T-cell (primary cell): Measurements from ENCODE around the gene PRPF38A. TPM values are rescaled to one million over a fixed set of nuclear protein-coding genes. Genes with fewer than 3 reads are reported as not detected.

ENCODE experiments used
- ATAC-seq, 4 experiments: fragments of 200-7000 bp in 3 of 4; fragments of 150-1000 bp in 1 of 4; cut with Tn5 transposase; replicated peaks in 1 of 4; 1 replicate in 3 of 4; 2 replicates in 1 of 4; pipeline ENCODE4 v1.10.0; 2021; ENCODE audit warnings: moderate library complexity in 3 of 4, mild to moderate bottlenecking in 2 of 4, moderate number of reproducible peaks in 1 of 4
- CTCF ChIA-PET, 2 donors: fragments of 300-600 bp; sonication (Branson Sonifier 250); formaldehyde crosslinking; loops; one replicate each; lab custom pipeline; 2022; ENCODE audit warnings: antibody characterized with exemption in 2 of 2; lab: Charles Lee
- POLR2A ChIA-PET, 2 donors: fragments of 300-600 bp; sonication (Branson Sonifier 250); formaldehyde crosslinking; loops; one replicate each; lab custom pipeline; 2022; ENCODE audit warnings: antibody characterized with exemption in 2 of 2; lab: Charles Lee
- DNase-seq, 35 experiments: peaks; one replicate each; pipeline versions ENCODE4 v3.0.0 to v3.0.0-alpha.2; 2013 to 2023
- H3K27ac ChIP-seq: one replicate; pipeline ENCODE4 v1.5.1; 2013; ENCODE audit warnings: low read length
- H3K27me3 ChIP-seq, 2 experiments: replicated peaks in 1 of 2; 1 replicate in 1 of 2; 2 replicates in 1 of 2; pipeline versions ENCODE4 v1.6.1 to v1.7.0; 2013; ENCODE audit warnings: low read length in 1 of 2, mixed read lengths in 1 of 2; ENCODE audit not compliant: control insufficient read depth in 2 of 2, insufficient read depth in 2 of 2; ENCODE audit errors: extremely low read depth in 1 of 2
- H3K36me3 ChIP-seq, 2 donors: 1 replicate in 1 of 2; 2 replicates in 1 of 2; pipeline versions ENCODE4 v1.6.1 to v1.7.0; 2013; ENCODE audit warnings: low read length in 1 of 2; ENCODE audit not compliant: control insufficient read depth in 2 of 2, insufficient read depth in 1 of 2; ENCODE audit errors: extremely low read depth in 1 of 2
- H3K4me1 ChIP-seq, 2 experiments: 1 replicate in 1 of 2; 2 replicates in 1 of 2; pipeline versions ENCODE4 v1.6.1 to v1.7.0; 2013; ENCODE audit warnings: low read length in 2 of 2, mixed read lengths in 1 of 2; ENCODE audit not compliant: insufficient read depth in 2 of 2, control insufficient read depth in 1 of 2; ENCODE audit errors: extremely low read depth in 1 of 2
- H3K4me3 ChIP-seq, 2 donors: 1 replicate in 1 of 2; 2 replicates in 1 of 2; pipeline versions ENCODE4 v1.5.1 to v1.7.0; 2013; ENCODE audit warnings: mild to moderate bottlenecking in 2 of 2, low read length in 1 of 2, moderate library complexity in 1 of 2; ENCODE audit not compliant: control insufficient read depth in 1 of 2; ENCODE audit errors: extremely low read depth in 1 of 2
- H3K9me3 ChIP-seq: 2 replicates; pipeline ENCODE4 v1.7.0; 2013
- H3K27ac Mint-ChIP-seq, 2 donors: one replicate each; pipeline ENCODE4 v1.8.0; 2020 to 2021; ENCODE audit warnings: mild to moderate bottlenecking in 2 of 2, mixed read lengths in 2 of 2
- H3K27me3 Mint-ChIP-seq, 2 donors: one replicate each; pipeline ENCODE4 v1.8.0; 2021 to 2022; ENCODE audit warnings: mixed read lengths in 2 of 2
- H3K36me3 Mint-ChIP-seq: one replicate; pipeline ENCODE4 v1.8.0; 2021; ENCODE audit warnings: mixed read lengths
- H3K4me1 Mint-ChIP-seq, 3 donors: one replicate each; pipeline ENCODE4 v1.8.0; 2020 to 2022; ENCODE audit warnings: mixed read lengths in 3 of 3, mild to moderate bottlenecking in 1 of 3
- H3K4me3 Mint-ChIP-seq, 3 donors: one replicate each; pipeline ENCODE4 v1.8.0; 2020 to 2022; ENCODE audit warnings: mild to moderate bottlenecking in 3 of 3, mixed read lengths in 3 of 3, moderate library complexity in 3 of 3
- H3K9me3 Mint-ChIP-seq, 3 donors: one replicate each; pipeline ENCODE4 v1.8.0; 2020 to 2022; ENCODE audit warnings: mixed read lengths in 3 of 3
- WGBS: methylation state at CpG from one replicate; pipeline ENCODE4 v1.1.5; 2013; ENCODE audit warnings: missing lambda C conversion rate; ENCODE audit not compliant: insufficient coverage; 5-methylcytosine and 5-hydroxymethylcytosine counted together
- total RNA-seq, 35 experiments: library from RNA in 6 of 35; stranded (reverse) in 6 of 35; fragments of 120-200 nt in 1 of 35; gene quantifications; one replicate each; pipeline versions ENCODE4 v1.2.1 to v1.2.4 and lab custom pipeline; 2013 to 2026

The PRPF38A gene
- total RNA-seq, 5 donors from 2014 or later (not counting 1 experiment from before 2014, with no cell fraction given), result 58.6 to 66.1 (median 64.7) TPM

GRCh38 chr1:52385376-52385775 is 19.0 kb upstream of the PRPF38A start:
- no peak for DNase-seq
- 100% methylated on average over 1 of the region's 3 CpGs for WGBS
- Histone ChIP-seq H3K4me3 (no peak overlapping the region), H3K9me3 (no peaks in the 10 kb centered on the region), H3K27me3 (no peaks in the 10 kb centered on the region), H3K27ac (no peak overlapping the region), H3K36me3 (peaks cover 0 to 5% of the 10 kb centered on the region in 2 donors), H3K4me1 (no peaks in the 10 kb centered on the region)
- CTCF ChIA-PET, result no interaction called here
- peaks cover 8% of the 10 kb centered on the region for H3K36me3 Mint-ChIP-seq
- H3K4me1 Mint-ChIP-seq, result no peaks in the 10 kb centered on the region
- no peaks in the 10 kb centered on the region for H3K27me3 Mint-ChIP-seq
- POLR2A ChIA-PET, result no interaction called here
- no peak overlapping the region for H3K27ac Mint-ChIP-seq
- no peak for ATAC-seq
- no peaks in the 10 kb centered on the region for H3K9me3 Mint-ChIP-seq
- H3K4me3 Mint-ChIP-seq, result no peak overlapping the region

- Histone ChIP-seq H3K9me3 (no peaks in the 10 kb centered on the region), H3K4me1 (no peaks in the 10 kb centered on the region), H3K36me3 (peaks cover 0 to 5% of the 10 kb centered on the region in 2 donors), H3K27ac (no peak overlapping the region), H3K4me3 (no peak overlapping the region), H3K27me3 (no peaks in the 10 kb centered on the region)
- no peaks in the 10 kb centered on the region for H3K4me1 Mint-ChIP-seq
- ChIA-PET POLR2A (no interaction called here), CTCF (no interaction called here)
- H3K27me3 Mint-ChIP-seq, result no peaks in the 10 kb centered on the region
- DNase-seq, result no peak
- H3K27ac Mint-ChIP-seq, result no peak overlapping the region
- 93% methylated on average over 4 of the region's 5 CpGs for WGBS
- H3K4me3 Mint-ChIP-seq, result no peak overlapping the region
- H3K9me3 Mint-ChIP-seq, result no peaks in the 10 kb centered on the region
- peaks cover 8% of the 10 kb centered on the region for H3K36me3 Mint-ChIP-seq
- no peak for ATAC-seq
These were observed 17.9 kb upstream of the PRPF38A start for GRCh38 chr1:52386458-52386857.

- Mint-ChIP-seq H3K36me3 (peaks cover under 1% of the 10 kb centered on the region), H3K4me3 (no peak overlapping the region), H3K9me3 (no peaks in the 10 kb centered on the region), H3K4me1 (no peaks in the 10 kb centered on the region), H3K27me3 (no peaks in the 10 kb centered on the region), H3K27ac (no peak overlapping the region)
- H3K4me3 ChIP-seq, result no peak overlapping the region
- no CpG with 5 or more reads among the region's 5 CpGs for WGBS
- no peaks in the 10 kb centered on the region for H3K9me3 ChIP-seq
- ATAC-seq (no peak), DNase-seq (no peak)
- H3K27ac ChIP-seq, result no peak overlapping the region
- ChIA-PET POLR2A (interaction anchor here in 1 of 2 donors (0.6 kb wide), 1 partner anchor 75 kb away, joined by 3 read pairs; no protein-coding TSS in a partner anchor), CTCF (no interaction called here)
- no peaks in the 10 kb centered on the region for H3K4me1 ChIP-seq
- H3K27me3 ChIP-seq, result no peaks in the 10 kb centered on the region
- no peaks in the 10 kb centered on the region for H3K36me3 ChIP-seq
These were observed 11.2 kb upstream of the PRPF38A start for GRCh38 chr1:52393174-52393573.

GRCh38 chr1:52399629-52400028 is 4.8 kb upstream of the PRPF38A start:
- Histone ChIP-seq H3K4me3 (no peak overlapping the region), H3K36me3 (no peaks in the 10 kb centered on the region), H3K27me3 (no peaks in the 10 kb centered on the region), H3K4me1 (peaks cover 6% of the 10 kb centered on the region in 2 experiments), H3K9me3 (no peaks in the 10 kb centered on the region), H3K27ac (no peak overlapping the region)
- Mint-ChIP-seq H3K27ac (no peak overlapping the region), H3K4me1 (peaks cover 14 to 18% (median 15%) of the 10 kb centered on the region in 3 donors), H3K36me3 (peaks cover 3% of the 10 kb centered on the region), H3K27me3 (no peaks in the 10 kb centered on the region), H3K4me3 (no peak overlapping the region), H3K9me3 (no peaks in the 10 kb centered on the region)
- CTCF ChIA-PET, result interaction anchor here in 1 of 2 donors (0.7 kb wide), 1 partner anchor 107 kb away, joined by 7 read pairs; no protein-coding TSS in a partner anchor
- 100% methylated on average over 3 of the region's 3 CpGs for WGBS
- no peak for DNase-seq
- POLR2A ChIA-PET, result no interaction called here
- no peak for ATAC-seq

GRCh38 chr1:52400131-52400530 is 4.3 kb upstream of the PRPF38A start:
- Histone ChIP-seq H3K27ac (no peak overlapping the region), H3K4me3 (no peak overlapping the region), H3K36me3 (no peaks in the 10 kb centered on the region), H3K4me1 (peaks cover 8 to 10% of the 10 kb centered on the region in 2 experiments), H3K9me3 (no peaks in the 10 kb centered on the region), H3K27me3 (no peaks in the 10 kb centered on the region)
- Mint-ChIP-seq H3K27ac (no peak overlapping the region), H3K4me1 (peaks cover 15 to 23% (median 20%) of the 10 kb centered on the region in 3 donors), H3K4me3 (no peak overlapping the region), H3K27me3 (no peaks in the 10 kb centered on the region), H3K36me3 (peaks cover 3% of the 10 kb centered on the region), H3K9me3 (no peaks in the 10 kb centered on the region)
- ChIA-PET POLR2A (no interaction called here), CTCF (no interaction called here)
- WGBS, result 100% methylated on average over 2 of the region's 6 CpGs
- DNase-seq (no peak), ATAC-seq (no peak)

GRCh38 chr1:52402860-52403240 is 1.6 kb upstream of the PRPF38A start:
- no peak overlapping the region for H3K27ac Mint-ChIP-seq
- no peaks in the 10 kb centered on the region for H3K9me3 Mint-ChIP-seq
- Histone ChIP-seq H3K36me3 (peaks cover 0 to 12% of the 10 kb centered on the region in 2 donors), H3K27ac (no peak overlapping the region), H3K4me3 (no peak overlapping the region), H3K9me3 (no peaks in the 10 kb centered on the region), H3K27me3 (no peaks in the 10 kb centered on the region), H3K4me1 (peaks cover 16 to 21% of the 10 kb centered on the region in 2 experiments)
- ChIA-PET CTCF (no interaction called here), POLR2A (no interaction called here)
- peaks cover 13% of the 10 kb centered on the region for H3K36me3 Mint-ChIP-seq
- DNase-seq (no peak), ATAC-seq (no peak)
- peaks cover 34 to 43% (median 37%) of the 10 kb centered on the region in 3 donors for H3K4me1 Mint-ChIP-seq
- H3K4me3 Mint-ChIP-seq, result peak overlapping the region in 2 of 3 donors; percentile 97 to 100
- WGBS, result no CpG with 5 or more reads among the region's 3 CpGs
- H3K27me3 Mint-ChIP-seq, result no peaks in the 10 kb centered on the region
